K562 (cell line): ENCODE results near the gene TOM1L2. TPM values are rescaled to one million over a fixed set of nuclear protein-coding genes. Genes with fewer than 3 reads are reported as not detected.

ENCODE experiments used
- ATAC-seq: fragments of 200-7000 bp; cut with Tn5 transposase; 3 replicates; pipeline ENCODE4 v1.9.1; 2020; ENCODE audit warnings: moderate library complexity
- BruUV-seq: library from RNA; stranded (reverse); fragments of 400-500 nt; replicated peaks from 2 replicates; lab custom pipeline; 2021; lab: Mats Ljungman, UMichigan
- CTCF ChIA-PET: fragments of 300-600 bp; formaldehyde crosslinking; extraction: SDS; loops from one replicate; lab custom pipeline; 2021; ENCODE audit warnings: low intra/inter-chr PET ratio; lab: Yijun Ruan, JAX
- POLR2A ChIA-PET: fragments of 300-600, 350-650 bp; sonication (Branson Sonifier 250); formaldehyde crosslinking; extraction: SDS; loops from one replicate; lab custom pipeline; 2021; ENCODE audit warnings: antibody characterized with exemption, inconsistent platforms; lab: Yijun Ruan, JAX
- DNase-seq, 4 experiments: peaks; one replicate each; pipeline versions ENCODE4 v3.0.0 to v3.0.0-alpha.2; 2011 to 2018; ENCODE audit warnings: low spot score in 3 of 4, mixed read lengths in 3 of 4; ENCODE audit errors: extremely low read depth in 1 of 4
- FAIRE-seq: peaks from 2 replicates; lab custom pipeline; 2011; peaks lifted over from hg19 to GRCh38; lab: Jason Lieb, UNC
- H2AFZ ChIP-seq: 2 replicates; pipeline ENCODE4 v1.6.0; 2011; ENCODE audit warnings: low read depth, low read length, control low read depth, inconsistent platforms
- H3K27ac ChIP-seq: fragments of 200-600 bp; 3 replicates; pipeline ENCODE4 v1.8.0; 2011; ENCODE audit warnings: low read depth, mild to moderate bottlenecking, control low read depth, inconsistent platforms, low read length, moderate library complexity, mixed read lengths; ENCODE audit errors: extremely low read depth
- H3K27me3 ChIP-seq, 2 experiments: fragments of 300-600 bp in 1 of 2; 2 replicates in 1 of 2; 3 replicates in 1 of 2; pipeline versions ENCODE4 v1.6.0 to v1.8.0; 2011; ENCODE audit warnings: inconsistent platforms in 2 of 2, low read length in 2 of 2, mild to moderate bottlenecking in 1 of 2, mixed read lengths in 1 of 2, moderate library complexity in 1 of 2; ENCODE audit not compliant: control insufficient read depth in 2 of 2, insufficient read depth in 2 of 2
- H3K36me3 ChIP-seq: fragments of 300-600 bp; 3 replicates; pipeline ENCODE4 v1.8.0; 2011; ENCODE audit warnings: mild to moderate bottlenecking, low read length, inconsistent platforms; ENCODE audit not compliant: control insufficient read depth, insufficient read depth
- H3K4me1 ChIP-seq, 2 experiments: fragments of 200-600 bp in 1 of 2; replicated peaks in 1 of 2; 2 replicates in 1 of 2; 3 replicates in 1 of 2; pipeline versions ENCODE4 v1.5.1 to v1.8.0; 2011; ENCODE audit warnings: inconsistent platforms in 2 of 2, low read length in 2 of 2, mild to moderate bottlenecking in 1 of 2, mixed read lengths in 1 of 2, moderate library complexity in 1 of 2; ENCODE audit not compliant: control insufficient read depth in 2 of 2, insufficient read depth in 2 of 2
- H3K4me2 ChIP-seq: 2 replicates; pipeline ENCODE4 v1.6.1; 2011; ENCODE audit warnings: low read length, control low read depth, inconsistent platforms, mixed read lengths; ENCODE audit not compliant: insufficient read depth
- H3K4me3 ChIP-seq: fragments of 200-600 bp; sonication (generic), shearing (Covaris generic); 2 replicates; pipeline ENCODE4 v1.5.1; 2016; ENCODE audit warnings: control low read depth, inconsistent platforms
- H3K79me2 ChIP-seq: fragments of 200-600 bp; 3 replicates; pipeline ENCODE4 v1.8.0; 2011; ENCODE audit warnings: low read length, inconsistent platforms; ENCODE audit not compliant: control insufficient read depth, insufficient read depth
- H3K9ac ChIP-seq, 2 experiments: 2 replicates each; pipeline versions ENCODE4 v1.6.0 to v1.6.1; 2011; ENCODE audit warnings: low read depth in 2 of 2, low read length in 2 of 2, control low read depth in 1 of 2, inconsistent platforms in 1 of 2, mild to moderate bottlenecking in 1 of 2, mixed read lengths in 1 of 2; ENCODE audit not compliant: insufficient read depth in 1 of 2
- H3K9me1 ChIP-seq: one replicate; pipeline ENCODE4 v1.6.0; 2011; ENCODE audit warnings: inconsistent platforms, mild to moderate bottlenecking, low read length, moderate library complexity; ENCODE audit not compliant: control insufficient read depth, insufficient read depth
- H3K9me3 ChIP-seq: replicated peaks from 2 replicates; pipeline ENCODE4 v1.5.1; 2011; ENCODE audit warnings: low read depth, low read length, inconsistent platforms; ENCODE audit not compliant: control insufficient read depth, insufficient read depth
- H4K20me1 ChIP-seq: replicated peaks from 2 replicates; pipeline ENCODE4 v1.6.1; 2011; ENCODE audit warnings: low read length, inconsistent platforms, mixed read lengths; ENCODE audit not compliant: control insufficient read depth, insufficient read depth
- C11orf30 ChIP-seq: fragments of 450-650 bp; IDR thresholded peaks from 2 replicates; pipeline ENCODE4 v1.6.1; 2016; ENCODE audit warnings: low read depth, mild to moderate bottlenecking
- CHCHD3 ChIP-seq: fragments of 250-450 bp; sonication (Bioruptor Pico); IDR thresholded peaks from 2 replicates; pipeline ENCODE4 v2.1.2; 2022; ENCODE audit warnings: mild to moderate bottlenecking
- CTCFL ChIP-seq: IDR thresholded peaks from 2 replicates; pipeline ENCODE4 v1.6.1; 2011; ENCODE audit warnings: borderline replicate concordance, low read depth, mild to moderate bottlenecking, moderate library complexity, low read length; ENCODE audit not compliant: insufficient read depth, poor library complexity, severe bottlenecking
- JUNB ChIP-seq: fragments of 450-650 bp; formaldehyde crosslinking; conservative IDR thresholded peaks from 2 replicates; pipeline ENCODE4 v1.4.0; 2020; ENCODE audit warnings: mild to moderate bottlenecking
- KAT8 ChIP-seq: fragments of 450-650 bp; IDR thresholded peaks from 2 replicates; pipeline ENCODE4 v1.6.1; 2016; ENCODE audit warnings: low read depth, mild to moderate bottlenecking
- MAFF ChIP-seq: IDR thresholded peaks from 2 replicates; pipeline ENCODE4 v1.6.1; 2012; ENCODE audit warnings: low read length, improper control_type of control experiment
- PHTF2 ChIP-seq: fragments of 250-450 bp; sonication (Bioruptor Pico); IDR thresholded peaks from 2 replicates; pipeline ENCODE4 v1.5.0; 2021; ENCODE audit warnings: mild to moderate bottlenecking
- PURB ChIP-seq: sonication (generic); formaldehyde crosslinking; IDR thresholded peaks from 2 replicates; pipeline ENCODE4 v1.9.0; 2021; ENCODE audit warnings: low read depth, mild to moderate bottlenecking, missing genetic modification reagents
- ZBTB1 ChIP-seq: sonication (generic); formaldehyde crosslinking; IDR thresholded peaks from 2 replicates; pipeline ENCODE4 v1.8.1; 2023; ENCODE audit warnings: missing genetic modification reagents, low read depth, mild to moderate bottlenecking, borderline replicate concordance
- ZKSCAN3 ChIP-seq: fragments of 250-450 bp; sonication (Bioruptor Pico); IDR thresholded peaks from 2 replicates; pipeline ENCODE4 v1.4.0; 2020
- ZNF174 ChIP-seq: fragments of 250-450 bp; sonication (Bioruptor Pico); IDR thresholded peaks from 2 replicates; pipeline ENCODE4 v1.4.0; 2020; ENCODE audit warnings: mild to moderate bottlenecking
- ZNF324 ChIP-seq: fragments of 250-450 bp; sonication (Bioruptor Pico); IDR thresholded peaks from 2 replicates; pipeline ENCODE4 v1.4.0; 2020; ENCODE audit warnings: mild to moderate bottlenecking
- ZNF655 ChIP-seq: fragments of 250-450 bp; sonication (Bioruptor Pico); IDR thresholded peaks from 2 replicates; pipeline ENCODE4 v1.5.0; 2021
- WGBS: fragments of 100-300 bp; shearing (Covaris generic); methylation state at CpG from one replicate; pipeline ENCODE4 v1.1.6; 2016; ENCODE audit warnings: low coverage, mixed read lengths; ENCODE audit not compliant: insufficient coverage; ENCODE audit errors: missing lambda C conversion rate; 5-methylcytosine and 5-hydroxymethylcytosine counted together
- in situ Hi-C: fragments of 300-500 bp; cut with MboI; formaldehyde crosslinking; loops from 4 replicates; pipeline ENCODE4 v1.15.0; 2018; ENCODE audit warnings: inconsistent platforms, mixed read lengths
- intact Hi-C: fragments of 100-400 bp; cut with micrococcal nuclease; formaldehyde crosslinking; loops from 2 replicates; pipeline ENCODE4 v1.14.2; 2022
- polyA plus RNA-seq, 8 experiments: library from polyadenylated mRNA; depleted of rRNA in 4 of 8; stranded (reverse) in 5 of 8; unstranded in 3 of 8; fragments of >200 nt; fragmentation: Nextera tagmentation in 2 of 8; fragmentation: Illumina TruSeq in 1 of 8; extraction: Ambion mirVana in 2 of 8; extraction: Trizol in 1 of 8; gene quantifications; 2 replicates each; pipeline versions ENCODE4 v1.2.1 to v1.2.3, GENCODE V29; 2011 to 2014; ENCODE audit warnings: inconsistent platforms in 1 of 8, missing spikeins in 1 of 8
- total RNA-seq, 7 experiments: library from RNA; depleted of rRNA in 6 of 7; stranded (reverse); fragments of >200 nt in 6 of 7; fragmentation: Illumina TruSeq in 2 of 7; extraction: Trizol in 2 of 7; gene quantifications; 2 replicates each; pipeline versions ENCODE4 v1.2.1 to v1.2.3, GENCODE V29; 2011 to 2021; ENCODE audit warnings: low replicate concordance in 1 of 7

TOM1L2 gene
- total and polyA plus RNA-seq, 9 of the 15 experiments (the other 6 are each of a cell fraction or from before 2014, with no cell fraction given) = 0.07 to 6.0 (median 2.5) TPM

GRCh38 chr17:17943281-17943984 is 28.8 kb downstream of the TOM1L2 start:
- no peak overlapping the region for H2AFZ ChIP-seq
- DNase-seq (no peak), ATAC-seq (peak; percentile 45; the same call in 1 of the 3 replicates), FAIRE-seq (no peak)
- no peak overlapping the region for H3K27ac ChIP-seq
- peak overlapping the region in 1 of 2 experiments; percentile 31; a peak in 1 of 4 replicates for H3K9ac ChIP-seq
- in situ Hi-C loops = no loop called here
- no peak overlapping the region for H3K4me3 ChIP-seq
- BruUV-seq = no TSS peak
- H3K36me3 ChIP-seq = no peaks in the 10 kb centered on the region
- no peaks in the 10 kb centered on the region for H3K27me3 ChIP-seq
- H3K4me1 ChIP-seq = peaks cover 10 to 13% of the 10 kb centered on the region in 2 experiments; a peak in 4 of 5 replicates
- H3K79me2 ChIP-seq = no peaks in the 10 kb centered on the region
- no peaks in the 10 kb centered on the region for H3K9me1 ChIP-seq
- H4K20me1 ChIP-seq = no peaks in the 10 kb centered on the region; the same call in 1 of the 2 replicates
- no peak overlapping the region for H3K4me2 ChIP-seq
- H3K9me3 ChIP-seq = no peaks in the 10 kb centered on the region
- 33% methylated on average over 1 of the region's 3 CpGs for WGBS
- ChIA-PET POLR2A (interaction anchor here (3.3 kb wide), 1 partner anchor 11 kb away, joined by 10 read pairs; no protein-coding TSS in a partner anchor), CTCF (no interaction called here)
- TF ChIP-seq ZNF174 (CRISPR knock-in tag) (no peak), ZNF324 (CRISPR knock-in tag) (peak; percentile 52; the same call in 1 of the 2 replicates)
- intact Hi-C loops = no loop called here

GRCh38 chr17:17942846-17943245 is 29.4 kb downstream of the TOM1L2 start:
- no TSS peak for BruUV-seq
- Histone ChIP-seq H3K27ac (no peak overlapping the region), H3K4me3 (no peak overlapping the region), H3K4me2 (no peak overlapping the region), H3K27me3 (no peaks in the 10 kb centered on the region), H3K36me3 (no peaks in the 10 kb centered on the region), H3K9me3 (no peaks in the 10 kb centered on the region), H2AFZ (no peak overlapping the region), H3K9ac (no peak overlapping the region), H3K79me2 (no peaks in the 10 kb centered on the region), H3K4me1 (peaks cover 10 to 13% of the 10 kb centered on the region in 2 experiments; a peak in 4 of 5 replicates), H3K9me1 (no peaks in the 10 kb centered on the region), H4K20me1 (no peaks in the 10 kb centered on the region; the same call in 1 of the 2 replicates)
- no peak for FAIRE-seq
- DNase-seq = no peak
- ChIA-PET CTCF (no interaction called here), POLR2A (interaction anchor here (3.3 kb wide), 1 partner anchor 11 kb away, joined by 10 read pairs; no protein-coding TSS in a partner anchor)
- intact Hi-C loops = no loop called here
- in situ Hi-C loops = no loop called here
- no peak; the same call in 2 of the 3 replicates for ATAC-seq
- TF ChIP-seq CHCHD3 (CRISPR knock-in tag) = no peak
- no peak for TF ChIP-seq JUNB
- no peak for TF ChIP-seq ZNF655 (CRISPR knock-in tag)
- no peak for TF ChIP-seq ZBTB1 (CRISPR knock-in tag)
- TF ChIP-seq PURB (CRISPR knock-in tag) = no peak
- no peak for TF ChIP-seq ZKSCAN3 (CRISPR knock-in tag)
- no peak for TF ChIP-seq CTCFL
- TF ChIP-seq C11orf30 = peak; percentile 31; the same call in 1 of the 2 replicates
- no peak for TF ChIP-seq PHTF2 (CRISPR knock-in tag)
- TF ChIP-seq MAFF = peak; percentile 55
- TF ChIP-seq KAT8 = no peak
